Vagina (tissue), 2 donors: ENCODE measurements around the gene SDC3. TPM values are rescaled to one million over a fixed set of nuclear protein-coding genes. Genes with fewer than 3 reads are reported as not detected.

Experiments used
- DNase-seq, 2 donors: peaks; one replicate each; pipeline ENCODE4 v3.0.0-alpha.2; 2017; ENCODE audit errors: extremely low spot score in 2 of 2
- H3K27ac ChIP-seq: fragments of 200-600 bp; sonication (generic); one replicate; pipeline ENCODE4 v1.5.1; 2019
- H3K27me3 ChIP-seq: fragments of 200-600 bp; sonication (generic); one replicate; pipeline ENCODE4 v1.5.1; 2019
- H3K36me3 ChIP-seq, 2 donors: fragments of 200-600 bp; sonication (generic); one replicate each; pipeline ENCODE4 v1.5.1; 2017 to 2019
- H3K4me1 ChIP-seq: fragments of 200-600 bp; sonication (generic); one replicate; pipeline ENCODE4 v1.5.1; 2019
- H3K4me3 ChIP-seq, 2 donors: fragments of 200-600 bp; sonication (generic); 1 replicate in 1 of 2; 2 replicates in 1 of 2; pipeline ENCODE4 v1.5.1; 2016 to 2019
- H3K9me3 ChIP-seq: fragments of 200-600 bp; sonication (generic); one replicate; pipeline ENCODE4 v1.5.1; 2019
- POLR2A ChIP-seq, 2 donors: fragments of 450-650 bp; IDR thresholded peaks; one replicate each; pipeline ENCODE4 v1.6.1; 2017; ENCODE audit warnings: antibody characterized with exemption in 2 of 2, mild to moderate bottlenecking in 2 of 2, moderate library complexity in 2 of 2
- POLR2AphosphoS5 ChIP-seq, 2 donors: sonication (generic); formaldehyde crosslinking; IDR thresholded peaks; one replicate each; pipeline ENCODE4 v1.9.0; 2017; ENCODE audit warnings: antibody characterized with exemption in 2 of 2, mild to moderate bottlenecking in 2 of 2, low read depth in 1 of 2; ENCODE audit not compliant: insufficient read depth in 1 of 2
- intact Hi-C: fragments of 100-400 bp; cut with DNase I; formaldehyde crosslinking; loops from one replicate; pipeline ENCODE4 v1.15.1; 2023
- total RNA-seq: library from RNA; depleted of rRNA; stranded (reverse); fragments of >200 nt; gene quantifications from one replicate; pipeline ENCODE4 v1.2.3, GENCODE V29; 2016
- TF ChIP-seq, protein P1 (sequence below), 3 experiments: fragments of 450-650 bp in 2 of 3; fragments of 200-600 bp in 1 of 3; sonication (generic) in 1 of 3; IDR thresholded peaks; one replicate each; pipeline ENCODE4 v1.5.1; 2017 to 2019; ENCODE audit warnings: antibody characterized with exemption in 3 of 3, mild to moderate bottlenecking in 2 of 3, moderate library complexity in 2 of 3

Gene SDC3
- total RNA-seq, 1 donor from 2014 or later: 20.1 TPM

DNA sequence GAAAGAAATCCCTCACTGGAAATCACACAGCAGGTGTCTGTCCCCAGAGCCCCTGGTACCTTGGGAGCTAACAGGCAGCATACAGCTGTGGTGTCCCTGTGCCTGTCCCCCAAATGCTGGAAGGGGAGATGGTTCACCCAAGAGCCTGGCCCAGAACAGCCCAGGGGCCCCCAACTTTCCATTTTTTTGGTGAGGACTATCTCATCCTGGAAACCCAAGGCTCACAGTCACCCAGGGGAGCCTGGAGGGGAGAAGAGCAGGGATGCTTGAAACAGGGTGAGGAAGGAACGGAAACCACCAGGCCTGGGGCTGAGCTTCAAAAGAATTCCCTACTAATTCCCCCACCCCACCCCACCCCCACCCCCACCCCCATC is 3.6 kb downstream of the SDC3 start:
- Histone ChIP-seq H3K27ac (no peak overlapping the region), H3K4me3 (no peak overlapping the region), H3K4me1 (peaks cover 62% of the 10 kb centered on the region), H3K36me3 (no peaks in the 10 kb centered on the region), H3K27me3 (no peaks in the 10 kb centered on the region), H3K9me3 (no peaks in the 10 kb centered on the region)
- DNase-seq: no peak
- TF ChIP-seq POLR2AphosphoS5 (IDR thresholded peaks at IDR 0.05; ENCODE audit: insufficient read depth in 1 of 2, low read depth in 1 of 2) (no peak), POLR2A (IDR thresholded peaks at IDR 0.05) (no peak)
- TF ChIP-seq, protein P1, sequence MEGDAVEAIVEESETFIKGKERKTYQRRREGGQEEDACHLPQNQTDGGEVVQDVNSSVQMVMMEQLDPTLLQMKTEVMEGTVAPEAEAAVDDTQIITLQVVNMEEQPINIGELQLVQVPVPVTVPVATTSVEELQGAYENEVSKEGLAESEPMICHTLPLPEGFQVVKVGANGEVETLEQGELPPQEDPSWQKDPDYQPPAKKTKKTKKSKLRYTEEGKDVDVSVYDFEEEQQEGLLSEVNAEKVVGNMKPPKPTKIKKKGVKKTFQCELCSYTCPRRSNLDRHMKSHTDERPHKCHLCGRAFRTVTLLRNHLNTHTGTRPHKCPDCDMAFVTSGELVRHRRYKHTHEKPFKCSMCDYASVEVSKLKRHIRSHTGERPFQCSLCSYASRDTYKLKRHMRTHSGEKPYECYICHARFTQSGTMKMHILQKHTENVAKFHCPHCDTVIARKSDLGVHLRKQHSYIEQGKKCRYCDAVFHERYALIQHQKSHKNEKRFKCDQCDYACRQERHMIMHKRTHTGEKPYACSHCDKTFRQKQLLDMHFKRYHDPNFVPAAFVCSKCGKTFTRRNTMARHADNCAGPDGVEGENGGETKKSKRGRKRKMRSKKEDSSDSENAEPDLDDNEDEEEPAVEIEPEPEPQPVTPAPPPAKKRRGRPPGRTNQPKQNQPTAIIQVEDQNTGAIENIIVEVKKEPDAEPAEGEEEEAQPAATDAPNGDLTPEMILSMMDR (IDR thresholded peaks at IDR 0.05): no peak
- intact Hi-C loops: no loop called here

DNA sequence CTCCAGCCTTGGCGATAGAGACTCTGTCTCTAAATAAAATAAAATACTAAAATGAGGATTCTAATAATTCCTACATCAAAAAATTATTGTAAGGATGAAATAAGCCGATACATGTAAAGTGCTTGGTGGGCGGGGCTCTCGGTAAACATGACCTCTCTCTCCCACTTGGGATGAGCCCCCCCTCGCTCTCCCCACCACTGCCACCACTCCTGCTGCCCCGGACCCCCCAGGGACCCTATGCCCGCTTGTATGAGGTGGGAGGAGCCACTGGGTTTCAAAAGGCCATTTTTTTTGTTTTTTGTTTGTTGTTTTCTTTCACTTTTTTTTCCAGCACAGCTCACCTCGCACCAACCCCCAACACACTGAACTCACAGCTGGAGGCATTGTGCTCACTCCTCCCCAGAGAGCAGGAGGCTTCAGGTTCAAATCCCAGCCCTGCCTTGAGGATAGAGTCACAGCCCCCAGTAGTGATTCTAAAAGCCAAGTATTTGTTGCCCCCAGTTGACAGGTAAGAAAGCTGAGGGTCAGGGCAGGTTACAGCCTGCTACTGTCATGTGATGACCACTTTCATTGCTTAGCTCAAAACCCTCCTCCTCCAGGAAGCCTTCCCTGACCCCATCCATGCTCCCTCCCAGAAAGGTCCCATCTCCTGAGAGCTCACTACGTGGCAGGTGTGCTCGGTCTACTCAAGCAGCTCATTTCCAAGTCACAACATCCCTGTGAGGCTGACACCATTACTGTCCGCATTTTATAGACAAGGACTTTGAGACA is 4.2 kb downstream of the SDC3 start:
- H3K27ac ChIP-seq: no peak overlapping the region
- no peaks in the 10 kb centered on the region for H3K36me3 ChIP-seq
- no peaks in the 10 kb centered on the region for H3K27me3 ChIP-seq
- H3K9me3 ChIP-seq: no peaks in the 10 kb centered on the region
- no peak overlapping the region for H3K4me3 ChIP-seq
- intact Hi-C loops: no loop called here
- no peak for DNase-seq
- H3K4me1 ChIP-seq: peaks cover 56% of the 10 kb centered on the region
- TF ChIP-seq, protein P1 (IDR thresholded peaks at IDR 0.05): no peak
- TF ChIP-seq POLR2AphosphoS5 (IDR thresholded peaks at IDR 0.05; ENCODE audit: insufficient read depth in 1 of 2, low read depth in 1 of 2): no peak
- no peak for TF ChIP-seq POLR2A (IDR thresholded peaks at IDR 0.05)

DNA sequence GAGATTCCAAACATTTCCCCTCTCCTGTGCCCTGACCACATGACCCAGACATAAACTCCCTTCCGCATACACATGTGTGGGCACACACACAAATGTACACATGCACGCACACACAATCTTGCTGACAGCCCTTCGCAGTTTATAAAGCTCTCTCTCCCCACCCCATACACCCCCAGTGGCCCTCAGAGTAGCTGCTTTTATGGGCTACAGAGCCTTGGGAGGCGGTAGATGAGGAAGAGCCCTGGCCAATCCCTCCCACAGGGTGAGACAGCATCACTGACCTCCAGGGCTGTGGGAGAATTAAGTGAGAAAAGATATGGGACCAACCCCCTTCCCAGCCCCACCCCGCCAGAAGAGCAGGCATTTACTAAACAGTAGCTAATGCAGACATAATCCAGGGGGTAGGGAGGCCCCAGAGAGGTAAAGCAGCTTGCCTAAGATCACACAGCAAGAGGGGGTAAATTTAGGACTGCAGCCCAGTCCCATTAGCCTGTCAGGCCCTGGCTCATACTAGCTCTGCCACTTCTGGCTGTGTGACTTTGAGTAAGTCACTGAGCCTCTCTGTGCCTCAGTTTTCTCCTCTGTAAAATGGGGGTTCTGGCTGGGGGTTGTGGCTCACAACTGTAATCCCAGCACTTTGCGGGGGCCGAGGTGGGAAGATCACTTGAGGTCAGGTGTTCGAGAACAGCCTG is 5.1 kb downstream of the SDC3 start:
- Histone ChIP-seq H3K27me3 (no peaks in the 10 kb centered on the region), H3K27ac (peak overlapping the region; percentile 13), H3K9me3 (no peaks in the 10 kb centered on the region), H3K36me3 (no peaks in the 10 kb centered on the region), H3K4me3 (no peak overlapping the region), H3K4me1 (peaks cover 50% of the 10 kb centered on the region)
- intact Hi-C loops: no loop called here
- no peak for DNase-seq
- TF ChIP-seq POLR2A (IDR thresholded peaks at IDR 0.05): no peak
- TF ChIP-seq, protein P1 (IDR thresholded peaks at IDR 0.05): no peak
- TF ChIP-seq POLR2AphosphoS5 (IDR thresholded peaks at IDR 0.05; ENCODE audit: insufficient read depth in 1 of 2, low read depth in 1 of 2): no peak

DNA sequence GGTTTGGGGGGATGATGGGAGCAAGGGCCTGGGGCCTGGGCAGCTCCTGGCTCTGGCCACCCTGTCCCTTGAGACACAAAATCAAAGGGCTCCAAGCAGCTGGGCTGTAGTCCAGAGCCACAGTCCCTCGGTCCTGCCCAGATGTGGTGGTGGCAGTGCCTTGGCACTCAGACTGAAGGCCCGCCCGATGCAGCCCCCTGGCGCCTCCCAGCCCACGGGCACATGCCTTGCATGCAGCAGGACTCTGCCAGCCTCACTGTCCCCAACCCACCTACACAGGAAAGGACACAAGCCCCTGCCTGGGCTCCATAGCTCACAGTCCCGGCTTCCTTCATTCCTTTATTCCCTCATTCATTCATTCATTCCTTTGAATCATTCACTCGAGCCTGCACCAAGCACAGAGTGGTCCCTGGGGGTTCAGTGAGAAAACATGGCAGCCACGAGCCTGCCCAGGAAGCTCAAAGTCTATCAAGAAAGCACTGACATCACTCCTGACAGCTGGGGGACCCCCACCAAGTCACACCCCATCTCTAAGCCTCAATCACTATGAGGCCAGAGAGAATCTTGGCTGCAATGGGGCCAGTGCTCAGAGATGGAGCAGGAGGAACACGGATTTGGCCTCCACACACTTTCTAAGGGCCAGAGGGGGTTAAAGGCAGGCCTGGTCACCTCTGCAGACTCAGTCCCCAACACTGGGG is 5.8 kb downstream of the SDC3 start:
- no peaks in the 10 kb centered on the region for H3K27me3 ChIP-seq
- H3K4me3 ChIP-seq: no peak overlapping the region
- intact Hi-C loops: no loop called here
- no peaks in the 10 kb centered on the region for H3K36me3 ChIP-seq
- DNase-seq: no peak
- no peak for TF ChIP-seq POLR2AphosphoS5 (IDR thresholded peaks at IDR 0.05; ENCODE audit: insufficient read depth in 1 of 2, low read depth in 1 of 2)
- TF ChIP-seq, protein P1 (IDR thresholded peaks at IDR 0.05): no peak
- TF ChIP-seq POLR2A (IDR thresholded peaks at IDR 0.05): no peak
- no peaks in the 10 kb centered on the region for H3K9me3 ChIP-seq
- peaks cover 46% of the 10 kb centered on the region for H3K4me1 ChIP-seq
- peak overlapping the region; percentile 57 for H3K27ac ChIP-seq
